ENCODE measurements around the gene OR56A3. TPM values are rescaled to one million over a fixed set of nuclear protein-coding genes. Genes with fewer than 3 reads are reported as not detected.

The OR56A3 gene
- total RNA-seq, 1 experiment from 2014 or later = not detected

DNA sequence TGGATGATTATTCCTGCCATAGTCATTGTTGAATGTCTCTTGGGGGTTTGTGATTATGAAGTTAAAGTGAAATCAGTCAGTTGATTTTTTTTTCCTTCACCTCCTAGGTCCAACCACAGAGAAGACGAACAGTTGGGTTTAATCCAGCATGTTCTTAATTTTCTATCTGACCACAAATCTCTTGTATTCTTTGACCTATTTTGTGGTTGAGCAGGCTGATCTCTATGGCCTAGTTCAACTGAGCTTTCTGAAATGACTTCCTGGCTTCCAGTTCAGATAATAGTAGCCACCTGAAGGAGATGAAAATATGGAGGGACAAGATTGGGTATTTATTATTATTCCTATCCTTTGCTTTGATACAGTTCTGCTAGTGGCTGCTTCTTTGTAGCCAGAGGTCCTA lies 31.5 kb downstream of the OR56A3 start:
- DNase-seq (ENCODE audit: low spot score) = no peak

- no peak for DNase-seq (ENCODE audit: low spot score)
Measured at GRCh38 chr11:5983443-5983842, 41.4 kb downstream of the OR56A3 start.

- no peak for DNase-seq (ENCODE audit: low spot score)
Measured at GRCh38 chr11:5986885-5987284, 44.8 kb downstream of the OR56A3 start, which contains the start of gene OR52L1. OR52L1 (minus strand) TSS chr11:5986985; CDS start chr11:5986930, 55 bp downstream.

- DNase-seq (ENCODE audit: low spot score) = no peak
Measured at GRCh38 chr11:5989203-5989602, 47.2 kb downstream of the OR56A3 start.

DNA sequence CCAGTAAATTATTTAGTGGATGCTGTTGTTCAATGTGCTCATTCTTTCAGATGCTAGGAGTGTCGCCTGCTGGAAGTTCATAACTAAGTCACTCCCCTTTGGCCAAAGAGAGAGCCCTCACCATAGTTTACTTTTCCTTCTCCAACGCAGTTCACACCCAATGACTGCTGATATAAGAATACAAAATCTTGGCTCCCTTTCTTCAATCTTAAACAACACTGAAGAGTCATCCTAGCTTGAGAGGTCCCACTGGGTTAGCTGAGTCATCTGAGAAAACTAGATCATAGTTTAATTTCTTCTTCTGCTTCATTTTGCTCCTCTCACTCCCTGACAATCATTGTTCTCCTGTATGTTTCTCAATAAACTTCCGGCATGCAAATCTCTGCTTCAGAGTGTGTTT lies 50.1 kb downstream of the OR56A3 start:
- no peak for DNase-seq (ENCODE audit: low spot score)

- DNase-seq (ENCODE audit: low spot score) = peak; percentile 17
Measured at GRCh38 chr11:5992604-5993251, 50.7 kb downstream of the OR56A3 start.

- DNase-seq (ENCODE audit: low spot score) = no peak
Measured at GRCh38 chr11:5994791-5995190, 52.7 kb downstream of the OR56A3 start.

Other genes with a start within 250 kb of the OR56A3 start
- not detected in 2 replicates for gene OR56B1, start 205.8 kb upstream of the OR56A3 start, total RNA-seq (2014; rRNA removed; shearing (Covaris generic))
- gene OR52N4, start 188.0 kb upstream of the OR56A3 start, total RNA-seq (2014; rRNA removed; shearing (Covaris generic)) = not detected in 2 replicates
- gene OR52N5, start 158.9 kb upstream of the OR56A3 start, total RNA-seq (2014; rRNA removed; shearing (Covaris generic)) = not detected in 2 replicates
- not detected in 2 replicates for gene OR52N1, start 151.0 kb upstream of the OR56A3 start, total RNA-seq (2014; rRNA removed; shearing (Covaris generic))
- not detected in 2 replicates for gene OR52N2, start 133.3 kb upstream of the OR56A3 start, total RNA-seq (2014; rRNA removed; shearing (Covaris generic))
- not detected in 2 replicates for gene OR52E6, start 100.4 kb upstream of the OR56A3 start, total RNA-seq (2014; rRNA removed; shearing (Covaris generic))
- gene OR52E8, start 84.6 kb upstream of the OR56A3 start, total RNA-seq (2014; rRNA removed; shearing (Covaris generic)) = not detected in 2 replicates
- gene OR52E4, start 61.6 kb upstream of the OR56A3 start, total RNA-seq (2014; rRNA removed; shearing (Covaris generic)) = not detected in 2 replicates
- gene OR52E5, start 49.0 kb upstream of the OR56A3 start, total RNA-seq (2014; rRNA removed; shearing (Covaris generic)) = not detected in 2 replicates
- not detected in 2 replicates for gene OR56A5, start 26.2 kb downstream of the OR56A3 start, total RNA-seq (2014; rRNA removed; shearing (Covaris generic))
- not detected in 2 replicates for gene OR52L1, start 44.7 kb downstream of the OR56A3 start, total RNA-seq (2014; rRNA removed; shearing (Covaris generic))
- not detected in 2 replicates for gene OR56A4, start 64.7 kb downstream of the OR56A3 start, total RNA-seq (2014; rRNA removed; shearing (Covaris generic))
- not detected in 2 replicates for gene OR56A1, start 88.5 kb downstream of the OR56A3 start, total RNA-seq (2014; rRNA removed; shearing (Covaris generic))
- gene OR56B4, start 165.4 kb downstream of the OR56A3 start, total RNA-seq (2014; rRNA removed; shearing (Covaris generic)) = not detected in 2 replicates
- gene OR52B2, start 228.1 kb downstream of the OR56A3 start, total RNA-seq (2014; rRNA removed; shearing (Covaris generic)) = not detected in 2 replicates

Data from A172 (cell line).